ENCODE measurements around the gene TLE1.
"Not testable (repeated sequence)": the region's sequence is repeated elsewhere in the genome, so short reads cannot be mapped to it uniquely, and the experiment has no call there.

The TLE1 gene

DNA sequence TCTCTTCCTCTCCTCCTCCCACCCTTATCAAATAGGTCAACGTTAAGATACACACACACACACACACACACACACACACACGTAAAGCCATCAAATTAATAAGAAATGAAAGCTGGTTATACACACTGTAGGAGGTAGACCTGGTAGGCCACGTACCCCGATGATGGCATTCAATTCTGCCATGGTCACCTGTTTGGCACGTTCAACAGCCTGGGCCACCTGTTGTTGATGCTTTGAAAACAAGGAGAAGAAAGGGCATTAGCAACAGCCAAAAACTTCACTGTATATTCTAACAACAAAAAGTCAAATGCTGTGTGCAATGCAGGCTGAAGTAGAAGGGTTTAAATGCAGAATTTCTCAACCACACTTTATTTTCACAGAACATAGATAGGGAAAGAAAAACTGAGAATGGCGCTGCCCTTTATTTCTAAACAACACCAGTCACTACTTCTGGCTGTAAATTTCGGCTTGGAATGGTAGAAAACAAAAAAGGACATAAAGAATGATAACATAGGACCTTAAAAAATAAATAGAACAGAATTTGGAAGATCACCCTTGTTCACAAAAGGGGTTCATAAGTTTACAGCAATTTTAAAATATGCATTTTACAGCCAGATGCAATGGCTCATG is 37.2 kb downstream of the TLE1 start:
- no peak for DNase-seq

DNA sequence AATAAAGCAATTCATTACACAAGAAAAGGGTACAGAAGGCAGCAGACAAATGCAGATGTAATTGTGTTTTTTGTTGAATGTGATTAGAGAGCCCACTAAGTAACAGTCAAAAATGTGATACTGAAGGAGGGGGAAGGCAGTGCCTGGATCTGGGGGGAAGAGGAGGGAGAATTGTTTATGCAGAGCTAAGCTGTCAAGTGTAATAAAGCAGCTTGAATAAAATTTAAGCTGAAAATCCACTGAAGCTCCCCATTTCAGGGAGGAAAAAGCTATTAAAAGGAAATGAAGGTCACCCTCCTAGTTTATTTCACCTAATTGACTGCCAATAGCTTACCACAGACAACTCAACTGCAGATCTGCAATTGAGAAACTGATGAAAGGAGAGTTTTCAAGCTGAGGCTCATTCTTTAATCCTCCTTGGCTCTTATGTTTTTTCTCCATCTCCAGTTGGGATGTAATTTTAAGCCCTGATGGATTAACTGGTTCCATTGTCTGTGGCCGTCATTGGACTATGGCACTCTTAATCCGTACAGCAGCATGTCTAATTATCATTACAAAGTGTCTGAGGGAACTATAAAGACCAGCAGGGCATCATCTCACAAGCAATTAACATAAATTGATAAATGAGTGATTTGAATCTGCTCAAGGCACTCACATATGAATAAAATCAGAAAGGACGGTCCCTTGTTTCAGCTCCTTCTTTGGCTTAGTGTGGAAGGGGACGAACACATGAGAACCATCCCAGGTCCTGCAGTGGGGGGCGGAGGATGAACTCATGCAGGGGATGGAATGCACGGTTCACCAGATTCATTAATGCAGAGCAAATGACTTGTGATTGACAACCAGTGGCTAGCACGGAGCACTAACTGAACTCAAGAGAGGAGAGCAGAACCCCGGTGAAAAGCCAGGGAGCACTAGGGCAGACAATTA is 38.5 kb downstream of the TLE1 start:
- DNase-seq, result peak; percentile 0

DNA sequence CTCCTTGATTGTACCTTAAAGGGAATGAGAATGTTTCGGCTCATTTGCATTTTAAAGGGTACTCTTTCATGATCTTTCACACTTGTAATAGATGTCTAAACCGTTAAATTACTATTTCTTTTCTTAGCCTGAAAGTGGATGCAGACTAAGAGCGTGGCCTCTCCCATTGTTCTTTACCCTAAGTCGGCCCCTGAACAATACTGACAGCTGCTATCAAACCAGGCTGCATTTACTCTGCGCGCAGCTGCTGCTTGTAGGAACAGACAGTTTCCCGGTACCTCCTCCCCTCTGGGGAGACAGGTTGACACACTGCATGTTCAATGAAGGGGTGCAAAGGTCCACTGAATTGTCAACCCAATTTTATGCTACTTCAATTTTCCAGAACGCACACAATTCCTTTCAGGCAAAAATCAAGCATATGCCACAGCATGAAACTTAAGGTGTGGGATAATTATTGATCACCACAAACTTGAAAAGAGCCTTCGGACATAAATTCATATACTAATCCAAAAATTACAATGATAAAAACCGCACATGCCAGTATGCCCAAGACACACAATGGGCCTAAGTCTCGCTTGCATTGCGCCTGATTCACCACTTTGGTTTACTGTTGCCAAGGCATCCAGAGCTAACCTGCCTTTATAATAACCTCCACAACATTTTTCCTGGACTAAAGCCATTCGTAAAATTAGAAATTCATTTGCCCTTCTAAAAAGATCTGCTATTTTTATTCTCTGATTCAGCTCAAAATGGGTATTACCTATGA is 39.7 kb downstream of the TLE1 start:
- peak; percentile 62 for DNase-seq

DNA sequence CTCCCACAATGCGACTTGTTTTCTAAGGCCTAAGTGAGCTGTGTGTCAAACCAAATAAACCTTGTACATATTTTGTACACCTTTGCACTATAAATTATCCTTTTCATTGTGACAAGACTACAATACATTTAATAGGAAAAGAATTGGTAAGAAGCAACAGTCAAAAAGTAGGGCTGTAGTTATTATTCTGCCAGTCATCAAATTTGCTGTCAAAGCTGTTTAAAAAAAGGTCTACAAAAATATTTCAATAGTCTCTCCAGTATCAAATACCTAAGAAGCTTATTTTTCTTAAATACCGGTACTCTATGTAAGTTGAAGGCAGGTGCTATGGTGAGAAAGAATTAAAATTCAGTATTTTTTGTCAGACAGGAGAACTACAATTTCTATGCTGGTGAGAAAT is 40.5 kb downstream of the TLE1 start:
- DNase-seq, result no peak

DNA sequence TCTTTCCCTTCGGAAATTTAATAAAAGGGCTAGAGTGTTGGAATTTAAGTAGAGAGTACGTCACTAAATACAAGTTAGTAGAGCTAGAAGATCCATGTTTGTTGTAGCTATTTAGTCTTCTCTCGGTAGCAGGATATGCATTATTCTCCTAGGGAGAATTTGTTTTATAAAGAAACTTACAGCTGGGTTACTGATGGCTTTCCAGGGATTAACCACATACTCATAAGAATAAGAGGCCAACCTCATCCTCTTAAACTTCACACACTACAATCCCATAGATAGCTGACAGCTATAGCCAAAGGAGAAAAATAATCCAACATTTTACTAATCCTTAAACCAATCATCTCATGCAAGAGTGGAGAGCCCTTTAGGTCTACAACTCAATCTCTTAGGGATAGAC is 43.0 kb downstream of the TLE1 start:
- DNase-seq, result no peak

DNA sequence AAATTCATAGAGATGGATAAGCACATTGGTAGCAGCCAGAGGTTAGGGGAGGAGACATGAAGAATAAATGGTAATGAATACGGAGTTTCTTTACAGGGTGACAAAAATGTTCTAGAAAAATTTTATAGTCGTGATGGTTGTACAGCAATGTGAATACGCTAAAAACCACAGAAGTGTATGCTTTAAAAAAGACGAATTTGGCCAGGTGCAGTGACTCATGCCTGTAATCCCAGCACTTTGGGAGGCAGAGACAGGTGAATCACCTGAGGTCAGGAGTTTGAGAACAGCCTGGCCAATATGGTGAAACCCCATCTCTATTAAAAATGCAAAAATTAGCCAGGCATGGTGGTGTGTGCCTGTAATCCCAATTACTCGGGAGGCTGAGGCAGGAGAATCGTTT is 44.8 kb downstream of the TLE1 start:
- not testable (repeated sequence) for DNase-seq

DNA sequence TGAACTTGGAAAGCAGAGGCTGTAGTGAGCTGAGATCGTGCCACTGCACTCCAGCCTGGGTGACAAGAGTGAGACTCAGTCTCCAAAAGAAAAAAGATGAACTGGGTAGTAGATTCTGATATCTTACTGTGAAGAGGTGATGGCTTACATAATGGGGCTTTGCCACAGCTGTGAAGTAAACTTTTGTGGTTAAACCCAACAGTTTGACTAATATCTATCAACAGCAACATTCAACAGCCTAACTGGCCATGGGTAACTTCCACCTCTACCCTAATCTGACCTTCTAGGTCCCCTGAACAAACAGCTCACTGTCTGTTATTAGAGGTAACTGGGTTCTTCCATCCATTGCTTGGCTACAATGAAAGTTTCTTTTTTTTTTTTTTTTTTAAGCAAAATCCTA is 52.1 kb downstream of the TLE1 start:
- no peak for DNase-seq

DNA sequence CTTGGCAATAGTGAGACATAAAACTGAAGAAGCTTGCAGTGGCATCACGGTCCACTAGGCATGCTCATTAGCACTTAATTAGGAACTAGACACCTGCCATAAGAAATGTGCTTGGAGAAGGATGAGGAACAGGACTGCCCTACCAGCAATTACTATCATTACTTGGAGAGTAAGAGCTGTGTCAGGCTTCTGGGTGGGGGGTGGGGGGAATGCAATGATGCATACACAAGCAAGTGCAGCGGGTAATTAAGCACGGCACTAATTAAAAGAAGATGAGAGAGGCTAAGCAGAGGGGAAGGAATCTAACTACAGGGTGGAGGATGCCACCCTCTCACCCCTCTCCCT is 53.1 kb downstream of the TLE1 start:
- no peak for DNase-seq

DNA sequence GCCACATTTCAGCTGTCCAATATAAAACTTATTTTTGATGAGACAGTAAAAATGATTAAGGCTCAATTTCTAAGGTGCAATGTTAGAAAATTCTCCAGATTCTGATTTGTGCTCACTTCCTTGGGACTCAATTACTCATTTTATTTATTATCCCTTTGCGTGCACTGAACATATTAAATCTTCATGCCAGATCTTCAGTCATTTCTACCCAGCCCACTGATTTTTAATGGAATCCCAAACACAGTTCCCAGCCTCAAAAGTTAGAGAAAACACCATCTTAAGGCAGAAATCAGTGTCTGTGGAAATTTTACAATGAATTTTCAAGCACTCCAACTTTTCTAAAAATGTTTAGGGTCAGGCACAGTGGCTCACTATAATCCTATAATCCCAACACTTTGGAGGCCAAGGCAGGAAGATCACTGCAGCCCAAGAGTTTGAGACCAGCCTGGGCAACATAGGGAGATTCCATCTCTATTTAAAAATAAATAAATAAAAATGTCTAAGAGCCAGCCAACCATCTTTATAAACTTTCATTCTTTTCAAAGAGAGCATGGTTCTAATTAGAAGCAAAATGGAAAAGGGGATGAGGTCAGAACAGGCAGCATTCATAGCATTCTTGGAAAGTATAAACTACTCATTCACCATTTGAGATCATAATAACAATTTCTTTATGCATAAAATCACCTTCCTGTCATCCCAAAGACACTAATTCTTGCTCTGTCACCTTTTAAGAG is 53.7 kb downstream of the TLE1 start:
- no peak for DNase-seq

DNA sequence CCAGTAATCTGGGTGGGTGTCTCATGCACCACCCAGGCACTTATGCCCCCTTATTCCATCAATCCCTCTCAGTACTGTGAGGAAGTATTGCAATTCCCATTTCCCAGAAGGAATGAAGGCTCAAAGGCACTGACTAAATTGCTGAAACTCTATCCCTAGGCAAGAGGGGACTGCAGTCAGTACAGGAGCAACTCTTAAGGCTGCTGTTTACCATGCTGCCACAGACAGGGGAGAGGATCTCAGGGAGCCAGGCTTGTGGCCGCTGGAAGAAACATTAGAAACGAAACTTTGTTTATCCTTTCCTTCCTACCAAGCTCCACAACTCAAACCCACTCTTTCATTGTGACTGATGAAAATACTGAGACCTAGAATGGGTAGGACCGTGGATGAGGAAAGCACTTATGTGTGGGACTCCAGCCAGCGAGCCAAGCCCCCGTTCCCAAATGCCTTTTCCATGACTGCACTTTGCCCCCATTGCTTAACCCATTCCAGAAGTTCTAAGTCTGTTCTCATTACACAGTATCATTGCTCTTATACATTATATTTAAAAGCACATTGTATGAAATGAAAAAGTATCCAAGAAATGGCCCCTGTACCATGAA is 54.3 kb downstream of the TLE1 start:
- no peak for DNase-seq

DNA sequence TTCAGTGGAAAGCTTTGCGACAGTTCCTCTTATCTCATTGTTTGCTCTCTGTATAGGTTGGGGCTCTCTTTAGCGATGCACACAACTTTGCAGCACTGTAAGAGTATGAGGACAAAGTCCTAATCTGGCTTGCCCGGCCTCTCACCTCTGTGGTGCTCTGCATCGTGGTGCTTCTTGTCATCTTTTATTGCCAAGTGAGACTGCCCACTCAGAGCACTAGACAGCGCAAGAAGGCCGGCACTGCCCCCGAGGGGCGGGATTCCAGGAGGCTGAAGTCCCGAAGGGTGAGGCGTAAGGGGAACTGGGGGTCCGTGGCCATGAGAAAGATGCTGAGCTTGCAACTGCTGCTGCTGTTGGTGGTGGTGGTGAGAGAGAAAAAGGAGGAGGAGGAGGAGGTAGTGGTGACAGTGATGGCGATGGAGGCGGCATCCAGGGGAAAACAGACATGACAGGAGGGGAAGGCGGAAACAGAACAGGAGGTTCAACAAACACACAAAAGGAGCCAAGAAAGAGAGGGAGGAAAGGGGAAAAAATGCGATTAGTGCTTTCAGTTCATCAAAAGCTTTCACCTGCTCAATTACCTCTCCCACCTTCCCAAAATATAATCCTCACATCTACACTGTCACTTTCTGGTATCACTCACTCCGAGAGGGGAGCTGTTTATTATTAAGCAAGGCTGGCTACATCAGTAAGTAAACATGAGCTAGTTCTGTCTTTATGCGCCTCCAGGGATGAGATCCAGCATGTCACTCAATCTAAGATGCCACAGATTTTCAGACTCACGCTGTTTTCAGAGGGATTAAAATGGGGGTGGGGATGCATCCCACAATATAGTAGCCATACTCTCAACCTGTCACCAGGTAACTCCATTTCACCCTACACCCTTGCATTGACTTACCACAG is 55.1 kb downstream of the TLE1 start:
- no peak for DNase-seq

DNA sequence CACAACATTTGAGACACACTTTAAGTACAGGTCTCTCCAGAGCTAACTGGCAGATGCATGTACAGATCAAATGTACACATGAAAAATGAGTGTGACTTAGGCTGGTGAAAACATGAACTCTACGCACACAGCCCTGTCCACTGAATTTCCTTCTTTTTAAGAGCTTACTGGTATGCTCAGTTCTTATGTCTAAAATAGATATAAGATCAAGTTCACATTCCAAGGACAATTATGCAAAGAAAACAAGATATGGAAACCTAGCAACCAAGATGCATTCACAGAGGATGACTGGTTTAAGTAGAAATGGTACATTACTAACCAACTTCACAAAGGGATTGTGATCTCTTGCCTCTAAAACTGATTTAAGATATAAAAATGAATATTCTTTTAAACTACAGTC is 56.7 kb downstream of the TLE1 start:
- DNase-seq, result no peak

DNA sequence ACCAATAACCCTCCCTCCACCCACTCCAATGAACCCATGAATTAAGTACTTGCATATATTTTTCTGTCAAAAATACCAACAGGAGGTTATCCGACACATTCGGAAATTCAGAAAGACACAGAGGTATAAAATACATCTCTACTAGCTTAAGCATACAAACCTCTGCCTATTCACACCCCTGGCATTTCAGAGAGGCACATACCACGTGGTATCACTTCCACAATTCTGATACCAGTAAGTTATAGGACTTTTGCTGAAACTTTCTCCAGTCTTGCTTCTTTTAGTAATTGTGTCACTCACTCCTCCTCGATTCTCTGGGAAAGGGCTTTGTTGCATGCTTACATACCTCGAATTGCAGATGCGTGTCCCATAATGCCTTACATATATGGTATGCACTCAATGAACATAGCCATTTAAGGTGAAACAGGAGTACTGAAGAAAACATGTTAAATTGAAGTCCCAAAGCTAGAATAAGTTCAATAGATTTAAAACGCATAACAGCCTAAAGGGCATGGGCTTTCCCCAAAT is 58.1 kb downstream of the TLE1 start:
- no peak for DNase-seq

DNA sequence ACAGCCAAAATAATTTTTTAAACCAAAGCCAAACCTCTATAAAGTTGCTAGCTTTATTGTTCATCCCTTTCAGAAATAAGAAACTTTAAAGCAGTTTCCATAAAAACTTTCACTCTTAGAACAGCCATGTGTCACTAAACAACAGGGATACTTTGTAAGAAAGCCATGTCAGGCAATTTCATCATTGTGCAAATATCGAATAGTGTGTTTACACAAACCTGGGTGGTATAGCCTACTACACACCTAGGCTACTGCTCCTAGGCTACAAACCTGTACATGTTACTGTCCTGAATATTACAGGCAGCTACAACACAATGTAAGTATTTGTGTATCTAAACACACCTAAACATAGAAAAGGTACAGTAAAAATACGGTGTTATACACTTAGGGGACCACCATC is 59.9 kb downstream of the TLE1 start:
- no peak for DNase-seq

DNA sequence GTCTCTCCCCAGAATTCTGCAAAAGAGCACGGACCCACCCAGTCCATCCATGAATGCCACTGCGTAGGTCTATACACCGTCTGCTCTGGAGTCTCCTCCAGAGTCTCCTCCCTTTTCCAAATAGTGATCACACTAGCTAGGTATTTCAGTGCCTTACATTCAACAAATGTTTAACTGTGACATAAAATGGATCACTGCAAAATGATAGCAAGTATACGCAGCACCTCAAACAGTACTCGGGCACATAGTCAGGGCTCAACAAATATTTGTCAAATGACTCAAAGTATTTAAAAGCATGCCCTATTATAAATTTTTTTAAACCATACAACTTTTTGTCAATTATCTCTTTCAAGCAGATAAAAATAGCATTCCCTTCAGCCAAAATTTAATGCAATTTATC is 60.5 kb downstream of the TLE1 start:
- DNase-seq, result no peak

DNA sequence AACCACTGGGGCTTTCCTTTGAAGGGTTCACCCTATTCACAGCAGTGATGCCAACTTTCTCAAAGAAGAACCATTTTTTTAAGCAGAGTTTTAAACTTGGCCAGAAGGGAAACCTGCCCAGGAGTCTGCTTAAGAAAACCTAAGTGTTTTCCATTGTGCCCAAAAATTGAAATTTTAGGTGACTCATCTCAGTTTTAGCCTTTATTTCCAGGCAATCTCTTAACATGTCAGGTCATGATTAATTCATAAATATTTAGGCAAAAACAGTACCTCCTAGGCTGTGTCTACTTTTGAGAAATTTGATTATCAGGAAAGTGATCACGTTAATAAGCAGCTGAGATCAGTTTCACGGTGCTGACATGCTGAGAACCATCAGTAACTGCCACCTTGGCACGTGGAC is 61.9 kb downstream of the TLE1 start:
- no peak for DNase-seq

DNA sequence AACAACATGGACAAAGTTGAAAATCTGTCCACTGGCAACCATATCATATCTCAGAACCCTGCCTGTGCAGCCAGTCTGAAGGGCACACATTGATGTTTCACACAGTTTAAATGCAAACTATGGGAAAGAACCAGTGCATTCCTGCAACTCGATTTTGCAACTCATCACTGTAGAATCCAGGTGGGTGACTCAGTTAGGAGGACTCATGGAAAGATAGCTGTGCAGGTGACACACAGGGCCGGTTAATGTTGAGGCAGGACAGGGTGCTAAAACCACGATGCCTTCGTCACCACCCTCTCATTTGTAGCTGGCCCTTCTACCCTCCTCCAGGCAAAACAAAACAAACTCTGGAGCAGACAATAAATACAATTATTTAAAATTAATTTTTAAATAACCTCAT is 62.8 kb downstream of the TLE1 start:
- DNase-seq, result no peak

DNA sequence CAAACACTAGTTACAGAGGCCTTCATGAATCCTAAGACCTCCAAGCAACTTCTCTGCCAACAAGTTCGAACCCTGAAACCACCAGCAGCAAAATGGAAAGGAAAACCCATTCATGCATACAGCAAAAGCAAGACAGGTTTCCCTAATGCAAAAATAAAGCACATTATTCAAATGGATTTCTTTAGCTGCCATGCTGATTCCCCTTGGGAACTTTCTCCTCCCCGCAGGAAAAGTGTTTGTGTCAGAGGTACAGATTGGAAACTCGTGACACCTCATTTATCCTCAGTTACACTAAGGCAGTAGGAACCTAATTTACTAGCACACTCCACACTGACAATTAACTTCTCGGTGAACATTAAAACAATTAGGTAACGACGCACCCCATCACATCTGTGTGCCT is 63.4 kb downstream of the TLE1 start:
- DNase-seq, result no peak

DNA sequence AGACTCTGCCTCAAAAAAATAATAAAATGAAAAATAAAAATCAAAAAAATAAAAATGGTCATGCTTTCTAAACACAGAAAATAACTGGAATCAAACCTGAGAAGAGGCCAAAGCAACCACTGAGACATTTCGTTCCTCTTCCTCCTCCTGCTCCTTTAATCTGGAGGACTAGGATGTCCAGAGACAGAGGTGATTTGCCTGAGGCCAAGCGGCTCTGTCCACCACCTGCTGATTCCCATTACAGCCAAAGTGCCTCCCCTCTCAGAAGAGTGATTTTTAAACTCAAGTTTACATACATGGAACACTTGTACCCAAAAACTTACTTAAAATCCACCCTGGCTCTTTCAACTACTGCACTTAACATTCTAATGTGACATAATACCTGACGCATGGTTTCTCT is 65.6 kb downstream of the TLE1 start:
- no peak for DNase-seq

DNA sequence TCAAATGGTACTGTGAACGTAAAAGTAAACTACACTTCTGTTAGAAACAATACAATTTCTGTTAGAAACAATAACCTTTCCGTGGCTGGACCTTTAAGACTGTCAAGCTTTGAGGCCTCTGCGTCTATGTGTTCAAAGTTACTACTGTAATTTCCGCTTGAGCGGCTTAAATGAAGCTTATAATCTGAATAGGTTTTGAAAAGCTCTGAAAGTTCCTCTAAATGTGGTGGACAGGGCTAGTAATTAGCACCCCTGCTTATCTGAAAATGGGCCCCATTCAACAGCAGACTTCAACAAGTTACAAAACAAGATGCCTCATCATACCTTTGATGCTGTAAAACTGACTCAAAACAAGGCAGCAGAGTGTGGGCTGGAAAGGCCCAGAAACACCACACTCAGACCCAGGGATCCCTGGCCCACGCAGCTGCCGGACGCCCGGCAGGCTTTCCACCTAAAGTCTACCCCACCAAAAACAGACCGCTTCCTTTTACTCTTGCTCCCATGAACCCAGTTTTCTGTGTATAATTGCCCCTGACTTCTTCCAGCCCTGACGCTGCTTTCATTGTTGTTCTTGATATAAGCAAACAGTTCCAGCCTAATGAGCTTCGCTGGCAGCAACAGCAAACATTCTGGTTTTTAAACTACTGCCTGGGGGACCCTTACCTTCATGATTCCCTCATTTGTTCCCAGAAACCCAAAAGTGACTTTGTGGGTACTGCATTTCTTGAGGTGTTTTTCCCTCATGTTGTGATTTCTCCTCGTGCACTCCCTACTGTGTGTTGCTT is 66.7 kb downstream of the TLE1 start:
- peak; percentile 4 for DNase-seq
